Measurements from ENCODE around the gene SLC15A1.

SLC15A1 gene

GRCh38 chr13:98751861-98752466 lies 508 bp downstream of the SLC15A1 start:
- H3K4me3 ChIP-seq (ENCODE audit: low read depth, low read length) = peak overlapping the region; percentile 18; the same call in 1 of the 2 replicates
- TF ChIP-seq, protein P1, sequence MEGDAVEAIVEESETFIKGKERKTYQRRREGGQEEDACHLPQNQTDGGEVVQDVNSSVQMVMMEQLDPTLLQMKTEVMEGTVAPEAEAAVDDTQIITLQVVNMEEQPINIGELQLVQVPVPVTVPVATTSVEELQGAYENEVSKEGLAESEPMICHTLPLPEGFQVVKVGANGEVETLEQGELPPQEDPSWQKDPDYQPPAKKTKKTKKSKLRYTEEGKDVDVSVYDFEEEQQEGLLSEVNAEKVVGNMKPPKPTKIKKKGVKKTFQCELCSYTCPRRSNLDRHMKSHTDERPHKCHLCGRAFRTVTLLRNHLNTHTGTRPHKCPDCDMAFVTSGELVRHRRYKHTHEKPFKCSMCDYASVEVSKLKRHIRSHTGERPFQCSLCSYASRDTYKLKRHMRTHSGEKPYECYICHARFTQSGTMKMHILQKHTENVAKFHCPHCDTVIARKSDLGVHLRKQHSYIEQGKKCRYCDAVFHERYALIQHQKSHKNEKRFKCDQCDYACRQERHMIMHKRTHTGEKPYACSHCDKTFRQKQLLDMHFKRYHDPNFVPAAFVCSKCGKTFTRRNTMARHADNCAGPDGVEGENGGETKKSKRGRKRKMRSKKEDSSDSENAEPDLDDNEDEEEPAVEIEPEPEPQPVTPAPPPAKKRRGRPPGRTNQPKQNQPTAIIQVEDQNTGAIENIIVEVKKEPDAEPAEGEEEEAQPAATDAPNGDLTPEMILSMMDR (IDR thresholded peaks at IDR 0.05; ENCODE audit: low read depth, low read length) = no peak

GRCh38 chr13:98751367-98751782 lies 1.1 kb downstream of the SLC15A1 start:
- H3K4me3 ChIP-seq (ENCODE audit: low read depth, low read length) = no peak overlapping the region
- TF ChIP-seq, protein P1 (IDR thresholded peaks at IDR 0.05; ENCODE audit: low read depth, low read length) = no peak

GRCh38 chr13:98749501-98749900 lies 3.0 kb downstream of the SLC15A1 start:
- H3K4me3 ChIP-seq (ENCODE audit: low read depth, low read length) = no peak overlapping the region
- TF ChIP-seq, protein P1 (IDR thresholded peaks at IDR 0.05; ENCODE audit: low read depth, low read length) = no peak

- TF ChIP-seq, protein P1 (IDR thresholded peaks at IDR 0.05; ENCODE audit: low read depth, low read length) = no peak
Measured at GRCh38 chr13:98746968-98747367, 5.5 kb downstream of the SLC15A1 start.

DNA sequence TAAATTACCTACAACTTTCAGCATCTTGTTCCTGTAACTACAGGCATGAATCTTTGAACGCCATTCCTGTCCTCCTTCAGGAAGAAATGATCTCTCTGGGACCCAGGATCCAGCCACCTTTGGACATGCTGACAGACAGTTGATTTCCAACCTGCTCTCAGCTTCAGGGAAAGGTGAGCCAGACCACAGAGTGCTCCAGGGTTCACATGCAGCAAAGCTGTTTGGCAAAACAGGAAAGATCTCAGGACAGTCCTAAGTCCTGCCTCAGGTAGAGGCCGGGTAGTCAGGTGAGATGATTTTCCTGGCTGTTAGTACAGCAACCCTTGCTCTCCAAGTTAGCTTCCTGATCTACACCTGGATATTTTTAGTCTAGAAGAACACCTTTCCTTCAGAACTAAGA lies 9.1 kb downstream of the SLC15A1 start:
- no peak overlapping the region for H3K4me3 ChIP-seq (ENCODE audit: low read depth, low read length)
- TF ChIP-seq, protein P1 (IDR thresholded peaks at IDR 0.05; ENCODE audit: low read depth, low read length) = no peak

More at GRCh38 chr13:98746968-98747367, 5.5 kb downstream of the SLC15A1 start:
- H3K4me3 ChIP-seq (ENCODE audit: low read depth, low read length) = no peak overlapping the region

- no peak overlapping the region for H3K4me3 ChIP-seq (ENCODE audit: low read depth, low read length)
- TF ChIP-seq, protein P1 (IDR thresholded peaks at IDR 0.05; ENCODE audit: low read depth, low read length) = no peak
Measured at GRCh38 chr13:98742961-98743360, 9.5 kb downstream of the SLC15A1 start.

DNA sequence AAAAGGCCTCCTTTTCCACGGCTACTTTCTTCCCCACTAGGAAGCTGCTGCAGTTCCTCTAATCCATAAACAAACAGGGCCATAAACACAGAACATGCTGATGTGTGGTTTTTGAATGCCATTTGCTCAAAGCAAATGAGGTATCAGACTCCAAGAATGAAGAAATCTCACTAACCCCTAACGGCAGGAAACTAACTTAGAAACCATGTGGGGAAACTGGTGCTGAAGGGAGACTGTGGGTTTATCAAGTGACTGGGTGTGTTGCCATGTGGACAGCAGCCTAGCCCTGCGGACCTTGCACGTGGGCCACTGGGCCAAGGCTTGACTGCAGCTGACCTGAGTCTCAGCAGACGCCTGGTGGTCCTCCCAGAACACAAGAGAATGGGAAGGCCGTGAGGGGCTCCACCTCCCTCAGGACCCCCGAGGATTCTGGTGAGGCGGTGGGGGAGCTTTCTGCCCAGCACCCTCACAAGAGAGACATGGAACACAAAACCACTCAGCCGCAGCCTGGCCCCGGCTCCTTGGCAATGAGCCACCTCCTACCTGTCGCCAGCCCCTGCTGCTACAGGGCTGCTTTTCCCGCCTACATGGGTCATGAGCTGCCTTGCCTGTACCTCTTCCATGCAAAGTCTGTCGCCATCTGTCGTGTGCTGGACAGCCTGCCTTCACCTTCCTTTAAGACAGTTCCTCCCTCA lies 10.6 kb downstream of the SLC15A1 start:
- TF ChIP-seq, protein P1 (IDR thresholded peaks at IDR 0.05; ENCODE audit: low read depth, low read length) = no peak
- no peak overlapping the region for H3K4me3 ChIP-seq (ENCODE audit: low read depth, low read length)
